Islet precursor cell (in vitro differentiated cells): ENCODE measurements around the gene ZIM2.
"Not testable (repeated sequence)": the region's sequence is repeated elsewhere in the genome, so short reads cannot be mapped to it uniquely, and the experiment has no call there.

ENCODE experiments used
- DNase-seq: peaks from one replicate; pipeline ENCODE4 v3.0.0-alpha.2; 2018

ZIM2 gene

GRCh38 chr19:56840451-56841192, at the start of gene ZIM2, which contains the start of gene PEG3:
ZIM2 (minus strand) TSS chr19:56840726; CDS start chr19:56824277, 16,449 bp downstream.
PEG3 (minus strand) TSS chr19:56840726; CDS start chr19:56824655, 16,071 bp downstream.
- no peak for DNase-seq

GRCh38 chr19:56885173-56885985, 44.9 kb upstream of the ZIM2 start:
- no peak for DNase-seq

GRCh38 chr19:56884441-56884840, 43.9 kb upstream of the ZIM2 start:
- no peak for DNase-seq

- DNase-seq: no peak
Measured at GRCh38 chr19:56880592-56881190, 40.2 kb upstream of the ZIM2 start.

GRCh38 chr19:56877069-56877715, 36.7 kb upstream of the ZIM2 start:
- DNase-seq: no peak

- no peak for DNase-seq
Measured at GRCh38 chr19:56875717-56876116, 35.2 kb upstream of the ZIM2 start.

- no peak for DNase-seq
Measured at GRCh38 chr19:56874530-56874929, 34.0 kb upstream of the ZIM2 start.

- DNase-seq: no peak
Measured at GRCh38 chr19:56873493-56873892, 33.0 kb upstream of the ZIM2 start.

- DNase-seq: no peak
Measured at GRCh38 chr19:56869886-56870285, 29.4 kb upstream of the ZIM2 start.

GRCh38 chr19:56868446-56868845, 27.9 kb upstream of the ZIM2 start:
- no peak for DNase-seq

- DNase-seq: no peak
Measured at GRCh38 chr19:56866538-56866937, 26.0 kb upstream of the ZIM2 start.

- no peak for DNase-seq
Measured at GRCh38 chr19:56864443-56865125, 24.1 kb upstream of the ZIM2 start.

GRCh38 chr19:56862741-56863140, 22.2 kb upstream of the ZIM2 start:
- no peak for DNase-seq

- DNase-seq: not testable (repeated sequence)
Measured at GRCh38 chr19:56860409-56860808, 19.9 kb upstream of the ZIM2 start.

- DNase-seq: no peak
Measured at GRCh38 chr19:56858026-56858425, 17.5 kb upstream of the ZIM2 start.

- no peak for DNase-seq
Measured at GRCh38 chr19:56856822-56857221, 16.3 kb upstream of the ZIM2 start.

GRCh38 chr19:56852361-56852760, 11.8 kb upstream of the ZIM2 start:
- not testable (repeated sequence) for DNase-seq

GRCh38 chr19:56848166-56848565, 7.6 kb upstream of the ZIM2 start:
- DNase-seq: no peak

- DNase-seq: no peak
Measured at GRCh38 chr19:56842412-56842811, 1.9 kb upstream of the ZIM2 start.

GRCh38 chr19:56841193-56841543, 642 bp upstream of the ZIM2 start:
- DNase-seq: no peak

GRCh38 chr19:56839652-56840450, 675 bp downstream of the ZIM2 start:
- DNase-seq: no peak
